Pancreas (tissue), 10 donors: ENCODE results near the gene SHANK2. TPM values are rescaled to one million over a fixed set of nuclear protein-coding genes. Genes with fewer than 3 reads are reported as not detected.
A peak's percentile ranks its signal among the peaks of the same experiment; 100 is the strongest.

Source experiments
- ATAC-seq, 4 donors: fragments of 200-7000 bp; cut with Tn5 transposase; one replicate each; pipeline versions ENCODE4 v1.8.0 to v1.9.1; 2020; ENCODE audit warnings: mild to moderate bottlenecking in 4 of 4, moderate library complexity in 4 of 4
- DNase-seq, 6 donors: peaks; one replicate each; pipeline ENCODE4 v3.0.0-alpha.2; 2020
- FAIRE-seq: peaks from 2 replicates; lab custom pipeline; 2012; peaks lifted over from hg19 to GRCh38; lab: Jason Lieb, UNC
- H3K27ac ChIP-seq, 4 donors: fragments of 200-600 bp; sonication (generic); 1 replicate in 3 of 4; 2 replicates in 1 of 4; pipeline versions ENCODE4 v1.5.0 to v1.8.0; 2020
- H3K27me3 ChIP-seq, 4 donors: fragments of 200-600 bp; one replicate each; pipeline ENCODE4 v1.8.0; 2021
- H3K36me3 ChIP-seq, 3 donors: fragments of 200-600 bp; sonication (generic) in 1 of 3; one replicate each; pipeline versions ENCODE4 v1.5.0 to v1.8.0; 2020 to 2021
- H3K4me1 ChIP-seq, 3 donors: fragments of 200-600 bp; one replicate each; pipeline ENCODE4 v1.8.0; 2021
- H3K4me3 ChIP-seq, 4 donors: fragments of 200-600 bp; sonication (generic) in 2 of 4; one replicate each; pipeline versions ENCODE4 v1.5.0 to v1.8.0; 2020 to 2021
- H3K9me3 ChIP-seq, 4 donors: fragments of 200-600 bp; one replicate each; pipeline ENCODE4 v1.8.0; 2021
- CTCF ChIP-seq, 4 donors: fragments of 200-600 bp; sonication (generic) in 3 of 4; IDR thresholded peaks; one replicate each; pipeline versions ENCODE4 v1.5.0 to v1.8.0; 2021; ENCODE audit warnings: antibody characterized with exemption in 4 of 4
- WGBS, 2 donors: extraction: QIAGEN DNeasy Blood & Tissue Kit; methylation state at CpG; one replicate each; pipeline ENCODE4 v1.1.7; 2013; 5-methylcytosine and 5-hydroxymethylcytosine counted together
- intact Hi-C, 3 donors: fragments of 100-400 bp; cut with DNase I; formaldehyde crosslinking; loops; one replicate each; pipeline versions ENCODE4 v1.11.1 to v1.14.2; 2022
- polyA plus RNA-seq, 2 donors: library from polyadenylated mRNA; stranded (reverse); fragments of 200-250 nt; gene quantifications; one replicate each; pipeline ENCODE4 v1.2.3, GENCODE V29; 2013
- total RNA-seq, 6 donors: library from RNA; stranded (reverse); fragmentation: NEBNext Ultra II Directional in 4 of 6; extraction: Animal tissue kit (Norgen Biotek cat#: 25700) in 4 of 6; gene quantifications; one replicate each; pipeline versions ENCODE4 v1.2.1 to v1.2.4, GENCODE V29; 2021 to 2023
- donor health status: healthy with polysubstance abuse.
- donor health status: DM: no; HTN: no; CAD: no; lungs with moderate emphysema.
- donor health status: DM: no; HTN: no; CAD: no.
- donor health status: control.
- donor health status: control.
- donor health status: Bipolar disorder and iron deficiency.
- donor health status: DM: yes; HTN: yes; CAD: no.
- donor health status: DM: no; HTN: no; CAD: no.
- donor health status: DM: no; HTN: no; CAD: no.
- donor health status: DM: yes; HTN: yes; CAD: no.

SHANK2 gene
- total and polyA plus RNA-seq, 8 donors = 8.4 to 44.9 (median 28.8) TPM

- H3K9me3 ChIP-seq = no peaks in the 10 kb centered on the region
- ATAC-seq (peak; percentile 8 to 51 (median 19)), FAIRE-seq (no peak), DNase-seq (peak; percentile 50 to 91 (median 72))
- peak overlapping the region; percentile 62 to 82 (median 68) for H3K4me3 ChIP-seq
- WGBS, 2 donors = 1% methylated on average over 39 to 64 of the region's 64 CpGs
- no peaks in the 10 kb centered on the region for H3K36me3 ChIP-seq
- peak overlapping the region; percentile 35 to 93 (median 88) for H3K27ac ChIP-seq
- intact Hi-C loops = loop anchor here in 1 of 3 donors (10.0 kb wide), 1 partner anchor 94 kb away; no protein-coding TSS in a partner anchor
- H3K27me3 ChIP-seq = no peaks in the 10 kb centered on the region
- H3K4me1 ChIP-seq = peaks cover 17 to 19% (median 18%) of the 10 kb centered on the region in 3 donors
- no peak for TF ChIP-seq CTCF (IDR thresholded peaks at IDR 0.05)
Observed at GRCh38 chr11:71251151-71251721, 1.1 kb downstream of the SHANK2 start.

- DNase-seq = no peak
- 42 to 45% methylated on average over 27 of the region's 27 CpGs for WGBS, 2 donors
- Histone ChIP-seq H3K36me3 (no peaks in the 10 kb centered on the region), H3K4me3 (peak overlapping the region; percentile 62 to 82 (median 68)), H3K27ac (peak overlapping the region in 3 of 4 donors; percentile 35 to 93 (median 88)), H3K4me1 (peaks cover 11 to 16% (median 13%) of the 10 kb centered on the region in 3 donors), H3K27me3 (no peaks in the 10 kb centered on the region), H3K9me3 (no peaks in the 10 kb centered on the region)
- ATAC-seq = no peak
- intact Hi-C loops = loop anchor here in 1 of 3 donors (10.0 kb wide), 1 partner anchor 94 kb away; no protein-coding TSS in a partner anchor
- TF ChIP-seq CTCF (IDR thresholded peaks at IDR 0.05) = no peak
- no peak for FAIRE-seq
Observed at GRCh38 chr11:71250523-71251150, 1.7 kb downstream of the SHANK2 start.

DNA sequence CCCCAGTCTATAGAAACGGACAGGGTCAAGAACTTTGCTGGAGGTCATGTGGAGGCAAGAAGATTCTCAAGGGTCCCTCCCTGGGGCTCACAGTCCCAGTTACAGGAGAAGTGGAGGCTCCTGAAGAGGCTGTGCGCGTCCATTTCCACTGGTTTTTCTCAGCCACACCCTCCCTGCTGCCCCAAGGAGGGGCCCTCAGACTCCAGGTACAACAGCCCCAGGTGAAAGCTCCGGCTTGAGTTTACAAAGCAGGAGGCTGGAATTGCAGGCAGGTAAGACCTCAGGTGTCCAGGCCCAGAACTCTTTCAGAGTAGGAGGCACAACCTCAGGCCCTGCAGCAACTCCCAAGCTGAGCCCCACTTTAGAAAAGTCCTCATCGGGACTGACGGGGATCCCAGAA is 3.1 kb downstream of the SHANK2 start:
- intact Hi-C loops = loop anchor here in 1 of 3 donors (10.0 kb wide), 1 partner anchor 134 kb away; no protein-coding TSS in a partner anchor
- no peaks in the 10 kb centered on the region for H3K36me3 ChIP-seq
- no peak for TF ChIP-seq CTCF (IDR thresholded peaks at IDR 0.05)
- no peak for ATAC-seq
- no peak overlapping the region for H3K27ac ChIP-seq
- H3K4me1 ChIP-seq = peaks cover 6 to 8% (median 8%) of the 10 kb centered on the region in 3 donors
- FAIRE-seq = no peak
- WGBS, 2 donors = 74 to 88% methylated on average over 6 of the region's 6 CpGs
- no peaks in the 10 kb centered on the region for H3K27me3 ChIP-seq
- H3K4me3 ChIP-seq = no peak overlapping the region
- no peaks in the 10 kb centered on the region for H3K9me3 ChIP-seq
- peak in 1 of 6 donors; percentile 32 for DNase-seq

GRCh38 chr11:71248656-71249055 is 3.7 kb downstream of the SHANK2 start:
- Histone ChIP-seq H3K27me3 (no peaks in the 10 kb centered on the region), H3K4me3 (no peak overlapping the region), H3K4me1 (peaks cover 0 to 1% (median 1%) of the 10 kb centered on the region in 3 donors), H3K27ac (no peak overlapping the region), H3K36me3 (no peaks in the 10 kb centered on the region), H3K9me3 (no peaks in the 10 kb centered on the region)
- DNase-seq (peak in 1 of 6 donors; percentile 24), FAIRE-seq (no peak), ATAC-seq (no peak)
- intact Hi-C loops = loop anchor here in 1 of 3 donors (10.0 kb wide), 1 partner anchor 134 kb away; no protein-coding TSS in a partner anchor
- no peak for TF ChIP-seq CTCF (IDR thresholded peaks at IDR 0.05)
- WGBS, 2 donors = 69 to 70% methylated on average over 9 of the region's 9 CpGs
